ENCODE results near the gene ATP6V1A.

Gene ATP6V1A

GRCh38 chr3:113747283-113748046 lies 630 bp downstream of the ATP6V1A start:
- DNase-seq = peak; percentile 72

GRCh38 chr3:113751141-113751540 lies 4.3 kb downstream of the ATP6V1A start:
- no peak for DNase-seq

DNA sequence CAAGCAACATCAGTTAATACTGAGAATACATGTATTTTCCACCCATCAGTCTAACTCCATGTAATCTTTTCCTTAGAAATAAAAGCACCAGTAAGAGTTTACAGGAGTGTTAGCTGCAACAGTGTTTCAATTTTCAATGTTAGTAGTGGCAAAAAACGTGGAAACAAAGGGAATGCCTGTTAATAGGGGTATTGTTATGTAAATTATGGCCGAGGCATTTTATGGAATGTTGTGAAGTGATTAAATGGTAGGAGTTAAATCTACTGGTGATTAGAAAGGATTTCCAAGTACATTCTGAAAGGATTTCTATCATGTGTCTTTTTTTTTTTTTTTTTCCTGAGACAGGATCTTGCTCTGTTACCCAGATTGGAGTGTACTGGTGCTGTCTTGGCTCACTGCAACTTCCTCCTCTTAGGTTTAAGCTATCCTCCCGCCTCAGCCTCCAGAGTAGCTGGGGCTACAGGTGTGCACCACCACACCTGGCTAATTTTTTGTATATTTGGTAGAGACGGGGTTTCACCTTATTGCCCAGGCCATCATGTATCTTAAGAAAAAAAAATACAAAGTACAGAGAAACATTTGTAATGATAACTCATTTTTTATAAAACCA lies 6.6 kb downstream of the ATP6V1A start:
- DNase-seq = no peak

DNA sequence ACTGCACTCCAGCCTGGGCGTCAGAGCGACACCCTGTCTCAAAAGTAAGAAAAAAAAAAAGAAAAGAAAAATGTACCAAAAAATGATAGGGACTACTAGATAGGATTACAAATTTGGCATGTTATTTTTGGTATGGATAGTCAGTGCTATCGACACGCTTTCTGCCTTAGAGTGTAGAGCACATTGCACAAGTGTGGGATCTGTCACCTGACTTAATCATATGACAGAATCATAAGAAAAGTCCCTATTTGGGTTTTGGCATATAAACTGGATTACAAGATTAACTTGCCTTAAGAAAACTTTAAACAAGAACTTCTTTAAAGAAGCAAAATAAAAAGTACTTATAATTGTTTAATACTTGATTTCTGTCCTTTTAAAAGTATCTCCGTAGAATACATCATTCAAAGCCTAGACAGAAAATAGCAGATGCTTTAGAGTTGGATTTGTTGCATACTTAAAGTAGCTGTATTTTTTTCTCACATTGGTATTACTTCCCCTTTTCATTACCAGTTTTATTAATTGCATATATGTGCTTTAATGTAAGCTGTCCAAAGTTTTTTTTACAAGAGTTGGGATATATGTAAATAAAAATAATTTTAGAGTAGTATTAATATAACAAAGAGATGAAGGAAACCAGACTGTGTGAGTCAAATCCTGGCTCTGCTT lies 7.8 kb downstream of the ATP6V1A start:
- DNase-seq = no peak

DNA sequence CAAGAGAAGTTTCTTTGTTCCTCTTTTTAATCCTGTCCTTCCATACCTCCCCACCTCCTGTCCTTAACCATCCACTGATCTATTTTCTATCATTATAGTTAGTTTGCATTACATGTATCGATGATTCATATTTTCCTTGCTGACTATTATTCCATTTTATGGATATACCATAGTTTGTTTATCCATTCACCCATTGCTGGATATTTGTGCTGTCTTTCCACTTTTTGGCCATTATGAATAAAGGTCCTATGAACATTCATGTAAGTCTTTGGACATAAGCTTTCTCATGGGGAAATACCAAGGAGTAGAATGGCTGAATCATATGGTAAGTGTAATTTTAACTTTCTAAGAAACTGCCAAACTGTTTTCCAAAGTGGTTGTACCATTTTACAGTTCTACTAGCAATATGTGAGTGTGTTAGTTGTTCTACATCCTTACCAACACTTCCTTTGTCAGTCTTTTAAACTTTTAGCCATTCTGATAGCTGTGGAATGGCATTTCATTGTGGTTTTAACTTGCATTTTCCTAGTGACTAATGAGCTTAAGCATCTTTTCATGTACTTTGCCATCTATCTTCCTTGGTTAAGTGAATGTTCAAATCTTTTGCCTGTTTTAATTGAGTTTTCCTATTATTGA lies 11.7 kb downstream of the ATP6V1A start:
- DNase-seq = no peak

DNA sequence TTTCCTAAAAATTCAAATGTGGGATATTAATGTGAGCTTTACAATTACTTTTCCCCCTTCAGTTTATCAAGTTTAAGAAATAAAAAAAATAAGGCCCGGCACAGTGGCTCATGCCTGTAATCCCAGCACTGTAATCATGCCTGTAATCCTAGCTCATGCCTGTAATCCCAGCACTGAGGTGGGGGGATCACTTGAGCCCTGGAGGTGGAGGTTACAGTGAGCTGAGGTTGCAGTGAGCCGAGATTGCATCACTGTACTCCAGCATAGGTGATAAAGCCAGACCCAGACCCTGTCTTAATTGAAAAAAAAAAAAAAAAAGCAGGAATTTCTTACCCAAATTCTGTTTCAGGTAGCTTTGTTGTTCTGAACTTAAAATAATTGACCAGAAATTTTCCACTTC lies 17.9 kb downstream of the ATP6V1A start:
- no peak for DNase-seq

- DNase-seq = no peak
Measured at GRCh38 chr3:113769551-113769950, 22.7 kb downstream of the ATP6V1A start.

GRCh38 chr3:113771993-113772392 lies 25.2 kb downstream of the ATP6V1A start:
- DNase-seq = no peak

DNA sequence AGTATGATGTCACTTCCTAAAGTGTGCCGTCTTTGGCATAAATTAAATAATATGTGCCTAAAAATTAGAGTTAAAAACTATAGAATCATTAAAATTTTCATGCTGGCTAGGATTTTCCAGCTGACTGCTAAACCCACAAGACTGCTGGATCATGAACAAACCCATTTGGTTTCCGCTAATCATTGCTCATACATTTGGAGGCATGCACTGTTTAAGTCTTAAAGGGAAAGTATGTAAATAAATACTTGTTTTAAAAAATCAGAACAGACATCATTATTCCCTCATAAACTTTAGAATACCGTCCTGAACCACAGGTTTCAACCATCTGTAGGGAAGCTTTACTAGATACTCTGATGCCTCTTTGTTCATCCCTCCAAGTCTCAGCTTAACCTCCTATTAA lies 26.5 kb downstream of the ATP6V1A start:
- DNase-seq = no peak

DNA sequence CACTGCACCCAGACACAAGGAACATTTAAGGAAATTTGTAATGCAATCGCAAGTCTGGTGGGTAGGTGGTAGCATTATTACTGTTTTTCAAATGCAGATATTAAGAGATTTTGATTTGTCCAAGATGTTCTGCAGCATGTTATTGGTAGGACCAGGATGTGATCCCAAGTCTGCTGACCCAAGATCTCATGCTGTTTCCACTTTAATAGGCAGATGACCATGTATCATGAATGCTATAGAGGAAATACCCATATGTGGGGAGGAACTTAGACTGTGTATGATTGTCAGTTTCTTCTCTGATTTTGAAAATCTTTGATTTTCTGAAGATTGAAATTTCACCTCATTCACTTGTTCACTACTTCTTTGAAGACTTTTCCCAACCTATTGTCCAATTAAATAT lies 28.7 kb downstream of the ATP6V1A start:
- no peak for DNase-seq

DNA sequence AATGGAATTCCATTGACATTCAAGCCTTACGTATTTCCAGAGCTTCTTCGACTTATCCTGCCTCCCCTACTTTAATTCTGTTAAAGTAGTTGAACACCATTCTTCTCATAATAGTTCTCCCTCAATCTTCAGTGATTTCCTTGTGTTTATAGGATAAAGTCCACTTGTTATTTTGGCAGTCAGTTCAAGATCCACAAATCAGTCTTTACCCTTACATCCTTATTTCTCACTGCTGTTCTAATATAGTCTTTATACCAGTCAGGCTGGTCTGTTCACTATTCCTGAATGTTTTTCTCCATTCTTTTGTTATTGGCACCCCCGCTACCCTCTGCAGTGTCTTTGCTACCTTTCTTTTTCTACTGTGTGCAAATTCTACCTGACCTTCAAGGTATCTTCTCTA lies 29.7 kb downstream of the ATP6V1A start:
- DNase-seq = no peak

GRCh38 chr3:113783463-113783862 lies 36.6 kb downstream of the ATP6V1A start:
- DNase-seq = peak; percentile 42

GRCh38 chr3:113783980-113784379 lies 37.1 kb downstream of the ATP6V1A start:
- DNase-seq = peak; percentile 3

GRCh38 chr3:113791381-113791780 lies 44.5 kb downstream of the ATP6V1A start:
- DNase-seq = no peak

GRCh38 chr3:113794526-113794925 lies 47.7 kb downstream of the ATP6V1A start:
- DNase-seq = no peak

GRCh38 chr3:113795693-113796092 lies 48.9 kb downstream of the ATP6V1A start:
- no peak for DNase-seq

- no peak for DNase-seq
Measured at GRCh38 chr3:113802795-113803455, 56.1 kb downstream of the ATP6V1A start.

DNA sequence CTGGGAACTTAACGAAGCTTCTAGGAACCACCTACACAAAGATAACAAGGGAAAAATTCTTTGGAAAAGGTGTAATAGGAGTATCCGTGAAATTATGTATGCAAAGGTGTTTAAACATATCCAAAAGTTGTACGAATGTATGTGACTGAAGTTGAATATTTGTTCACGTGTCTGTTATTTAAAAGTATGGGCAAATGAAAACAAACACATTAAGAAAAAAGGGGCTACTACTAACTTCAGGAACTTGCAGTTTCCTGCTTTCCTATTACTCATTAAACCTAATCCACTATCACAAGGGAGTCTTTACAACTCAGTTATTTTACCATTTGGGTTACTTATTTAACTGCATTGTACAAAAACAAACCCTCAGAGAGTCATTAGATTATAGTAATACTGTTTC lies 57.8 kb downstream of the ATP6V1A start:
- DNase-seq = no peak

DNA sequence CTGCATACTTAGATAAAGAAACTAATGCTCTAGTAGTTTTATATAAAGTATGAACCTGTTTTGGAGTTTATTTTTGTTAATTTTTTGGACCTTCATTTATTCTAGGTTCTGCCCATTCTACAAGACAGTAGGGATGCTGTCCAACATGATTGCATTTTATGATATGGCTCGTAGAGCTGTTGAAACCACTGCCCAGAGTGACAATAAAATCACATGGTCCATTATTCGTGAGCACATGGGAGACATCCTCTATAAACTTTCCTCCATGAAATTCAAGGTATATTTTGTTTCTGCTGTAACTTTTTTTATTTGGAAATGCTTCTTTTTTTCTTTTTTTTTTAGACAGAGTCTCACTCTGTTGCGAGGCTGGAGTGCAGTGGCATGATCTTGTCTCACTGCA lies 58.4 kb downstream of the ATP6V1A start:
- DNase-seq = no peak

DNA sequence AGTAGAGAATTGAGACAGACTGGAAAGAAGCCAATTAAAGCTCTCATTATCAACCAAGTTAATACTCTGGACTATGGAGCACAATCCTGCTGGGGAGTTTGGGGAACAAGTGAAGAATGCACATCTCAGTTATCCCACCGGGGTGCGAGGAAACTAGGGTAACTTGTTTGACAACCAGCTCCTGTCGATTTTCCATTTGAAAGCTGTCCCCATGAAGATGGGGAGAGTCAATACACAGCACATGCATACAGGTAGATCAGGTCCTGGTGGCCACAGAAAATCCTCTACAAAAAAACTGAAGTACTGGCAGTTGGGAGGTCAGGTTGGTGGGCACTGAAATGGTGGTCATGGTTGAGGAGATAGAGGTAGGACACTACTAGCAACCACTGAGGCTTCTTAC lies 66.0 kb downstream of the ATP6V1A start:
- DNase-seq = no peak

DNA sequence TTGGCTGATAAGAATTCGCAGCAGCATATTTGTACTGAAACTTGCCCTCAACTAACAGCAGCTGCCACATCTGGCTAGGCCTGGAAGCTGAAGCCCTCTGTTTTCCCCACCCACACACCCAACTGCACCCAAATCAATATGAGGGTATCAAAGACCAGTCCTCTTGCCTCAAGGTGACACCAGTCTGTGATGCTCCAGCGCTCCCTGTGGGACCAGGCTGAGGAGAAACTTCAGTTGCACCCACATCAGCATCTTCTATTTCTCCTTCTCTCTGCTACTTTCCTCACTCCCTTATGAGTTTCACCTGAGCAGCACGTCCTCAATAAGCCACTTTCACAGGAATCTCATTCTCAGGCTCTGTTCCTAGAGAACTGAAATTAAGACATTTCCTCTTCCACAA lies 73.0 kb downstream of the ATP6V1A start:
- no peak for DNase-seq

GRCh38 chr3:113825090-113825489 lies 78.3 kb downstream of the ATP6V1A start:
- no peak for DNase-seq

DNA sequence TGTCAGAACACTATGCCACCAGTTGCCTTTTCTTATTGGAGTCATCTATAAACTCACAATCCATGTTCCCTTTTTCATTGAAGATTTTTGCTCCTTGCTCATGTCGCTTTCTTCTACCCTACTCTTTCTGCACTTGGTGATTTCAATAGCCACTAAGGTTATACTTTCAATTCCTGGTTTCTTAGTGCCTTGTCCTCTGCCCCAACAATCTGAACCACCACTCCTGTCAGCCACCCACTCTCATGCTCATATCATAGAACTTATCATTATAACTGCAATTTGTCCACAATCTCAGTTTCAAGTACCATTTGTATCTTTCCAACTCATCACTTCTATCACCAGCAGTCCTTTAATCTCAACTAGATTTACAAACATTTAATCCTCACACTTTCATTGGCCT lies 81.8 kb downstream of the ATP6V1A start:
- DNase-seq = no peak

Data from eye (tissue), 1 donor.